GM21528 (cell line): ENCODE measurements around the gene TMEM50B.
"Not testable (repeated sequence)": the region's sequence is repeated elsewhere in the genome, so short reads cannot be mapped to it uniquely, and the experiment has no call there.

Source experiments
- ATAC-seq: cut with Tn5 transposase; IDR thresholded peaks from one replicate; pipeline ENCODE4 v1.9.1; 2021; ENCODE audit warnings: mild to moderate bottlenecking, moderate library complexity; ENCODE audit not compliant: unreplicated experiment, low FRiP score

The TMEM50B gene

DNA sequence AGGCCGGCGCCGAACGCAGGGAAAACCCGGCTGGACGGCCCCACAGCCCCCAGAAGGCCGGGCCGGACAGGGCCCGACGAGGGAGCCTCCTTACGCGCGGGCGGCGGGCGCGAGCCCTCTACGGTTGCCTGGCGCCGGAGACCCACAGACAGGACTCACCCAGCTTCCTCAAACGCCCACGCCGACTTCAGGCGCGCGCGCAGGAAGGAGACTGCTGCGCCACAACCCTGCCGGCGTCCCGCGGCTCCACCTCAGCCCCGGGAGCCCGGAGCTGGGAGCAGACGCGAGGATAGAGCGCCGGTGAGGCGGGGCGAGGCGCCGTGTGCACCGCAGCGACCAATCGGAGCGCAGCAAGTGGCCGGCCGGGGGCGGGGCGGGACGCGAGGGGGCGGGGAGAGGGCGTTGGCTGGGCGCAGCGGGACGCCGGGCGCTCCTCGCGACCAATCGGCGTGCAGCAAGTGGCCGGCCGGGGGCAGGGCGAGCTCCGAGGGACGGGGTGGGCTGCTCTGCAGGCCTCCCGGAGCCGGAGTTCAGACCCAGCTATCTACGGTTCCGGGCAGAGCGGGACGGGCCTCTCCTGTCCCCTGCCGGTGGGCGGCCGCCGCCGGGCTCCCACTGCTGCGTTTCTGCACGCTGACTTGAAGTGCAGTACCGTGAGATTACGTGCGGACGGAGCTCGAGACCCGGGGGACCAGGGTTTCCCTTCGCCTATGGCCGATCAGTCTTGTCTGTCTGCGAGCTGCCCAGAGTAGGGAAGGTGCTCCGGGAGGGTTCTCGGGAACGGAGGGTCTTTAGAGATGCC is at the start of gene TMEM50B:
Gene TMEM50B, minus strand, starts transcription at position 296 of the 802 bp plus-strand sequence. CDS start 11,089 bp downstream, outside the sequence.
- peak; percentile 82 for ATAC-seq

GRCh38 chr21:33522953-33523349 is 43.2 kb upstream of the TMEM50B start:
- ATAC-seq: no peak

DNA sequence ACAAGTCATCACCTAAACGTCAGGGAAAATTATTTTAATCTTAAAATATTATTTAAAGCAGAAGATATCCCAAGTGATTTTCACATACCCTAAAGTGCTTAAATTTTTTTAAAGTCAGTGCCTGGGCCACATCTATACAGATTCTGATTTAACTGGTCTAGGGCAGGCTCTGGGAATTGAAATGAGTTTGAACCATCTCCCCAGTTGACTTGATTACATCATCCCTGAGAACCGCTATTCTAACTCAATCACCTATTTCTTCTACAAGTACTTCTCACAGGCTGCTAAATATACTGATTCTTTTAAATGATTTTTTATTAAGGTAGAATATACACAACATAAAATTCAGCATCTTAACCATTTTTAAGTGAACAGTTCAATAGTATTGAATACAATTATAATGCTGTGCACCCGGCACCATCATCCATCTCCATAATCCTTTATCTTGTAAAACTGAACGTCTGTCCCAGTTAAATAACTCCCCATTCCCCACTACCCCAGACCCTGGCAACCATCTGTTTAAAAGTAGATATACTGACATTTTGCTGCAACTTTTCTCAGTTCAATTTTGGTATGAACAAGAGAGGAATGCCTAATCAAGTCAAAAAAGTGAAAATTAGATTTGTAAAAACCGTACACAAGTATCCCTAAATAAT is 42.7 kb upstream of the TMEM50B start:
- no peak for ATAC-seq

- no peak for ATAC-seq
Observed at GRCh38 chr21:33518899-33519298, 39.1 kb upstream of the TMEM50B start.

DNA sequence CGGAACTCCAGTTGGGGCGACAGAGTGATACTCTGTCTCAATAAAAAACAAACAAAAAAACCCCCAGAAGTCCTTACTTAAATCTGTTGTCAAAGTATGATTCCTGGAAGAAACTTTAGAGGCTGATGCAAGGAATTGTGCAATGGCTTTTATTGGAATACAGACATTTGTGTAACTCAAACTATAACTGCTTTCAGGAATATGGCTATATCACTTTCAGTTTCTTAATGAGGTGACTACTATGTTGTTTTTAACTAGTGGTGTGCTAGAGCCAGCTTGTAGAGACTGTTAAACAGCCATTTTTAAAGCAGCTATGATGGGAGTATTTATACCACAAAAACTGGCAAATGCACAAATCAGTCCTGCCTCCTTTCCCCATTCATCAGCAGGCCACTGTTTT is 34.5 kb upstream of the TMEM50B start:
- no peak for ATAC-seq

GRCh38 chr21:33512481-33512880 is 32.7 kb upstream of the TMEM50B start:
- no peak for ATAC-seq

- ATAC-seq: no peak
Observed at GRCh38 chr21:33511639-33512038, 31.9 kb upstream of the TMEM50B start.

GRCh38 chr21:33510826-33511225 is 31.1 kb upstream of the TMEM50B start:
- no peak for ATAC-seq

DNA sequence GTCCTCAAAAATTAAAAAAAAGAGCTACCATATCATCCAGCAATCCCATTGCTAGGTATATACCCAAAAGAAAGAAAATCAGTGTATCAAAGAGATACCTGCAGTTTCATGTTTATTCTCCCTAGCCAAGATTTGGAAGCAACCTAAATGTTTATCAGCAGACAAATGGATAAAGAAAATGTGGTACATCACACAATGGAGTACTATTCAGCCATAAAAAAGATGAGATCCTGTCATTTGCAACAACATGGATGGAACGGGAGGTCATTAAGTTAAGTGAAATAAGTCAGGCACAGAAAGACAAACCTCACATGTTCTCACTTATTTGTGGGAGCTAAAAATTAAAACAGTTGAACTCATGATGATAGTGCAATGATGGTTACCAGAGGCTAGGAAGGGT is 27.2 kb upstream of the TMEM50B start:
- ATAC-seq: not testable (repeated sequence)

GRCh38 chr21:33505833-33506232 is 26.1 kb upstream of the TMEM50B start:
- no peak for ATAC-seq

DNA sequence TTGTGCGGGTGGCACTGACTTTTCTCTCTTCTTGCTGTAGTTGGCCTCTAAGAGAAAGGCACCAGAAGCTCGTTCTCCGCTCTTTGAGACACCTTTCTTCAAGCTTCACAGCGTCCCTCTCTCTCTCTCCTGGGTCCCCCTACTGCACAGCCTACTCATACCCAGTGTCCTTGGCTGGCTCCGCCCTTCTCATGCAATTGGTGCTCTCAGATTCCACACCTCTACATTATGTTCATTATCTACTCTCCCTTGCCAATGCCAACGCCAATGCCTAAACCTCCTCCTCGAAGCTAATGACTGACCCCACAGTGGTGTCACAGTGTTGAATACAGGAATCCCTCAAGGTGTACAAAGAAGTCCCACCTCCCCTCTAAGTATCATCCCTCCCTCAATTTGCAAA is 16.6 kb upstream of the TMEM50B start:
- no peak for ATAC-seq

DNA sequence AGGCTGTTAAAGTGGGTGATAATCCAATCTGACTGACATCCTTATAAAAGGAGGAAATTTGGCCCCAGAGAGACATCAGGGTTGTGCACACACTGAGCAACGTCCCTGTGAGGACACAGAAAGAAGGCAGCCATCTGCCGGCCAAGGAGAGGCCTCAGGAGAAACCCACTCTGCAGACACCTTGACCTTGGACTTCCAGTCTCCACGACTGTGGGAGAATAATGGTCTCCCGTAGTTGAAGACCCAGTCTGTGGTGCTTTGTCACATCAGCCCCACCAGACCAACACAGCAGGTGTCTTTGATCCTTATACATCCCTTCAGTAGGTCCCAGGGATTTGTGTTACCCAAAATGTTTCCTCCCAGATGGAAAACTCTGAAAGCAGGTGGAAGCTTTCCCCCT is 16.0 kb upstream of the TMEM50B start:
- no peak for ATAC-seq

DNA sequence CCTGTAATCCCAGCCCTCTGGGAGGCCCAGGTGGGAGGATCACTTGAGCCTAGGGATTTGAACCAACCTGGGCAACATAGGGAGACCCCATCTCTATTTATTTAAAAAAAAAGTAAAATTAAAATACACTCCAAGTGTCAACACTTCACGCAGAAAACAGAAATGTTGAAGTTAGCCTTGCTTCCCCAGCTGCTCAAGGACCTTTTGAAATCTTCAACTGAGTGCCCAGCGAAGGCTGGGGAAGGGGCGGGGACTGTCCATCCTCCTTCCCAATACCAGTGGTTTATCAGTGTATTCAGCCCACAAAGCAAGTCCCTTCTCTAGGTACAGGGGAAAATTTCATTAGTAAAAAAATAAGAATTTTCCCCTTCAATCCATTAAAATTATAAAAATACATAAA is 14.0 kb upstream of the TMEM50B start:
- no peak for ATAC-seq

DNA sequence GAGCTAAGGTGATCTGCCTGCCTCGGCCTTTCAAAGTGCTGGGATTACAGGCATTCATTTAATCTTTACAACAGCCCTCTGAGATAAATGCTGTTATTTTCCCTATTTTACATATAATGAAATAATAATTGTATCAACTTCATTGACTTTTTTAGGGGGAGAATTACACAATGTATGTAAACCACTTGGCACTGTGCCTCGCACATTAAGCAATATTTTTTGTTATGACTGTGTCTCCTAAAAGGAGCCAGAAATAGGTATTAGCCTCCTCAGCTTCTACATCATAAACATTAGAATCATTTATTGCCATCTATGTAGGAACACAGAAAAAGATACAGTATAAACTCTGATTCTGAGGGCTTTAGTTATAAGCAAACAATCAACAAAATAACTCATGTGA is 12.8 kb upstream of the TMEM50B start:
- ATAC-seq: no peak

DNA sequence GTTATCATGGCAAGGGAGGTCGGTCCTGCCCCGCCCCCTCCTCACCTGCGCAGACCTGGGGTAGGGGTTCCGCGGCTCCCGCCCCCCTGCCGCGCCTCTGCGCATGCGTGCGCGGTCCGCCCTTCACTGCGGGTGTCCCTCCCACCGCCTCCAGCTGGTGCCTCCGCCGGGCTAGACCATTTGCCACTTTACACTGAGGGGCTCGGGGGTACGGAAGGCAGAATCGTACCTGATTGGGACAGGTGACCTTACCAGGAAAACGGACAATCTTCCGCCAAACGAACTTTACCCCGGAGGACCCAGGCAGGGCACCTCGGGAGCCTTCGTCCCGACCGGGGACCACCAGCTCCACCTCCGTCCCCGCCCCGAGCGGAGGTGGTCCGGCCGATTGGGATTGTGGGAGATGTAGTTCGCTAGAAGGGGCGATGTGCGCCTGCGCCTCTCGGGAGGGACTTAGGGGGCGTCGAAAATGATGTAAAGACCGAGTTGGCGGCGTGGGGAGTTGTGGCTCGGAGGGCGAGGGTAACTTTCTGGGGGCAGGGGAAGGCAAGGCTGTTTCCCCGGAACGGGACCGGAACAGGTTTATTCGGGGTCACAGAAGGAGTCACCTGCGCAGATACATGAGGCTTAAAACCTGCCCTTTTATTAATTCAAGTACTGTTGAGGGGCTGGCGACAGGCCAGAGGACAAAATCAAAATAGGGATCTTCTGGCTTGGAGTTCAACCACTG is 11.8 kb upstream of the TMEM50B start, which contains the start of gene DNAJC28:
Gene DNAJC28, minus strand, starts transcription at position 344 of the 730 bp plus-strand sequence. CDS start 2,323 bp downstream, outside the sequence.
- peak; percentile 91 for ATAC-seq

- ATAC-seq: peak; percentile 4
Observed at GRCh38 chr21:33490991-33491372, 11.2 kb upstream of the TMEM50B start.

GRCh38 chr21:33488936-33489335 is 9.2 kb upstream of the TMEM50B start:
- ATAC-seq: no peak

- ATAC-seq: no peak
Observed at GRCh38 chr21:33487996-33488395, 8.2 kb upstream of the TMEM50B start.

GRCh38 chr21:33481314-33481943 is 1.7 kb upstream of the TMEM50B start:
- ATAC-seq: no peak

DNA sequence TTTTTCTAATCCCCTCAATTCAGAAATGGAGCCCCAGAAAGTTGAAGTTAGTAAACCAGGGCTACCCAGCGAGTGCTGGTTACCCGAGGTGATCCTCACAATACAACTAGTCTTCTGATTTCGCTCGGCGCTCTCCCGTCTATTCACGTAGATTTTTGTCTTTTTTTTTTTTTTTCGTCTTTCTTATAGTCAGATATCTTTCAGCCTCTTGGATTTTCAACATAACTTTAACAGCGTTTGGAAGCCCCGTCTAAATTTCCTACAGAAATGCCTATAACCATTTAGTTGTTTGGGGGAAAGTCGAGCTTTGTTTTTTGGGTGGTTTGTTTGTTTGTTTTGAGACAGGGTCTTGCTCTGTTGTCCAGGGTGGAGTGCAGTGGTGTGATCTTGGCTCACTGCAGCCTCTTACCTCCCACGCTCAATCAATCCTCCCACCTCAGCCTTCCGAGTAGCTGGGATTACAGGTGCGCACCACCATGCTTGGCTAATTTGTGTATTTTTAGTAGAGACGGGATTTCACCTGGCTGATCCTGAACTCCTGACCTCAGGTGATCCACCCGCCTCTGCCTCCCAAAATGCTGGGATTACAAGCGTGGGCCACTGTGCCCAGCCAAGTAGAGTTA is 818 bp upstream of the TMEM50B start:
- ATAC-seq: no peak
